ENCODE data around the gene CHP2.

DNA sequence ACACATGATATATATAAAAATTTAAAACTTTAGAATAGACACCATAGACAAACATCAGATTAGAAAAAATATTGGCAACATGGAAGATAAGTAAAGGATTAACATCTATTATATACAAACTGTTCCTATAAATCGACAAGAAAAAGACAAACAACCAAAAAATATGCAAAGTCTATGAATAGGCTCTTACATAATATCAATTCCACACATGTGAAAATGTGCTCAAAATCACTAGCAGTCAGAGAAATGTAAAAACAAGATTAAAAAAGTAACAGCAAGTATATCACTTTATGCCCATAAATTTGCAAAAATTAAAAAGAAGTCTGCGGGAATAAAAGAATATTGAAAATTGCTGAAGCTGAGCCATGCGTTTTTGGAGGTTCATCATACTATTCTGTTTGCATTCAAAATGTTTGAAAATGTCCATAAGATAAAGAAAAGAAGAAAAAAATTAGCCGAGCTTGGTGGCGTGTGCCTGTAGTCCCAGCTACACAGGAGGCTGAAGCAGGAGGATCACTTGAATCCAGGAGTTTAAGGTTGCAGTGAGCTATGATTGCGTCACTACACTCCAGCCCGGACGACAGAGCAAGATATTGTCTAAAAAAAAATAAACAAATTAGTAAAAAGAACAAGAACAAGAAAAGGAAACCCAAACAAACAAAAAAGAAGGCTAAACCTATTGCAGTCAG lies 30.6 kb upstream of the CHP2 start:
- TF ChIP-seq, protein P1, sequence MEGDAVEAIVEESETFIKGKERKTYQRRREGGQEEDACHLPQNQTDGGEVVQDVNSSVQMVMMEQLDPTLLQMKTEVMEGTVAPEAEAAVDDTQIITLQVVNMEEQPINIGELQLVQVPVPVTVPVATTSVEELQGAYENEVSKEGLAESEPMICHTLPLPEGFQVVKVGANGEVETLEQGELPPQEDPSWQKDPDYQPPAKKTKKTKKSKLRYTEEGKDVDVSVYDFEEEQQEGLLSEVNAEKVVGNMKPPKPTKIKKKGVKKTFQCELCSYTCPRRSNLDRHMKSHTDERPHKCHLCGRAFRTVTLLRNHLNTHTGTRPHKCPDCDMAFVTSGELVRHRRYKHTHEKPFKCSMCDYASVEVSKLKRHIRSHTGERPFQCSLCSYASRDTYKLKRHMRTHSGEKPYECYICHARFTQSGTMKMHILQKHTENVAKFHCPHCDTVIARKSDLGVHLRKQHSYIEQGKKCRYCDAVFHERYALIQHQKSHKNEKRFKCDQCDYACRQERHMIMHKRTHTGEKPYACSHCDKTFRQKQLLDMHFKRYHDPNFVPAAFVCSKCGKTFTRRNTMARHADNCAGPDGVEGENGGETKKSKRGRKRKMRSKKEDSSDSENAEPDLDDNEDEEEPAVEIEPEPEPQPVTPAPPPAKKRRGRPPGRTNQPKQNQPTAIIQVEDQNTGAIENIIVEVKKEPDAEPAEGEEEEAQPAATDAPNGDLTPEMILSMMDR (IDR thresholded peaks at IDR 0.05) = no peak
- TF ChIP-seq EZH2 (IDR thresholded peaks at IDR 0.05; ENCODE audit: borderline replicate concordance, insufficient read depth, low read depth, low read length, poor library complexity, severe bottlenecking) = no peak

Data from B cell (primary cell).